NCI-H2196 (cell line): ENCODE measurements around the gene KRTAP12-4.
"Not testable (repeated sequence)": the region's sequence is repeated elsewhere in the genome, so short reads cannot be mapped to it uniquely, and the experiment has no call there.

Experiments used
- DNase-seq: peaks from one replicate; lab custom pipeline; 2025; ENCODE audit not compliant: unreplicated experiment; lab: John Stamatoyannopoulos, UW

KRTAP12-4 gene

DNA sequence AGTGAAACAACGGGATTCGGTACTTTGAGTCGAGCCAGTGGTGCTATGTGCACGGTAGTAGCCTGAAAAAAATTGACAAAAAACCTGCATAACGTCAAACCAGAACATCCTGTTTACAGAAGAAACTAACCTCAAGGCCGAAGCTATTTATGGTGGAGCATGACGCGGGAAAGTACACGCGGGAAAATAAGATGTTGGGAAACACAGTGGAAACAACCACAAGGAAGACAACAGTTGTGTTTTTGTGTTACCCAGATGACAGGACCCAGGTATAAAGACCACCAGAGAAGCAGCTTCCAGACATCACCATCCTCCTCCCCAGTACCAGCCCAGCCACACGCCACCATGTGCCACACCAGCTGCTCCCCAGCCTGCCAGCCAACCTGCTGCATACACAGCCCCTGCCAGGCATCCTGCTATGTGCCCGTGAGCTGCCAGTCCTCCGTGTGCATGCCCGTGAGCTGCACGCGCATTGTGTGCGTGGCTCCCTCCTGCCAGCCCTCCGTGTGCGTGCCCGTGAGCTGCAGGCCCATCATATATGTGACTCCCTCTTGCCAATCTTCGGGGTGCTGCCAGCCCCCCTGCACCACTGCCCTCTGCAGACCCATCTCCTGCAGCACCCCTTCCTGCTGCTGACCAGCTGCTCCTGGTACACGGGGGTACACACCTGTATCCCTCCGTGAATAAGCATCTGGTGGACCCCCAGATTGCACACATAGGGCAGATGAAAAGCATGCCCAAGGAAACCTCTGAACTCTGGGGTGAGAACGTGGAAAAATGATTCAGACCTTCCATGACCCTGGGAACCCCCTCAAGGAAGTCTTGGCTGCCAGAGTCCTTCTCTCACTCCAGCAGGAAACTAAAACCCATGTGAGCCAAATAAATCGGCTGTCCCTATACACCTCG lies 3.4 kb upstream of the KRTAP12-4 start, which contains the start of gene KRTAP12-3:
KRTAP12-3 (plus strand) TSS at position 298 of the 906 bp plus-strand sequence; CDS start at position 346, 48 bp downstream.
- DNase-seq, result no peak

DNA sequence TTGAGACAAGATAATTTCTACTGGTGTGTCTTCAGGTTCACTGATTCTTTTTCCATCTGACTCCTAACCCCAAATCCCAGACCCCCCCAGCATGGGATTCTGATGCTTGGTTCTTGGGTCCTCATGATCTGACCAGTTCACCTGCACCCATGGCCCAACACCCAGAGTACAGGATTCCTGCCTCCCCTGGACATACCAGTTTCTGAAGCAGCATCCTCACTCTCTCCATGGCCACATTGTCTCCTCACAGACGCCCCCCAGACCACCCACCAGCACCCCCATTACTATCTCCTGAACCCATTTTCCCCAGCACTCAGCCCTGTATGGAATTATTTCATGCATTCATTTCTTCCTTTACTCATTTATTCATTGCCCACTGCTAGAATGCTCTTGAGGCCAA lies 2.4 kb upstream of the KRTAP12-4 start:
- no peak for DNase-seq

DNA sequence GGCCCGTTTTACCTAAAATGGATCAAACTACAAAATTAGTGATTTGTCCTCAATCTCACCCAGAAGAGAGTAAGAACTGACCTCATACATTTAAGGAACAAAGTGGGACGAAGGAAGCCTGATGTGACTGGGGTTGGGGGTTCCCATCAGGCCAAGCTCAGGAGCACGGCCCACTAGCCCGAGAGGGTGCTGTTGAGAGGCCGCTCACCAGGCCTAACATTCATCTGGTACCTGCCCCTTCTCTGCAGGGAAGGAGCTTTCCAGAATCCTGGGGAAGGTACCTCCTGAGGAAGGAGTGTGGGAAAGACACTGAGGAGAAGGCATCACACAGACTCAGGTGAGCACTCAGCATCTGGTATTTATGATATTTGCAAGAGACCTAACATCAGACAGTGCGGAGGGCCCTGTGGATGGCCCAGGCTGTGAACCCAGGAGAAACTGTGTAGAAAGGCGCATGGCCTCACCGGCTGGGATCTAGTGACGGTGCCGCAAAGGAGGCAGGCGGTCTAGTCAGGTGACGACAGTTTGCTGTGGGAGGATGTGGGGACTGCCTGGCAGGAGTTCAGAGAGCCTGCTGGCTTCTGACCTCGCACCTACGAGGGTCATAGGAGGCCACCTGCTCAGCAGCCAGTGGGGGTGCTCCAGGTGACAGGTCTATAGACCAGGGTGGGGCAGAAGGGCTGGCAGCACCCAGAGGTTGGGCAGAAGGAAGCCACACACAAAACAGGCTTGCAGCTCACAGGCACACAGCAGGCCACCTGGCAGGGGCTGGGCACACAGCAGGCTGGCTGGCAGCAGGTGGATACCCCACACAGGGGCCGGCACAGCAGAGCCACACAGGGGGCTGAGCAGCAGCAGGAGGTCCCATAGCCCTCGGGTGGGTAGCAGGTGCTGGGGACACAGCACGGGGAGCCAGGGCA lies 543 bp downstream of the KRTAP12-4 start:
- DNase-seq, result peak; percentile 71

DNA sequence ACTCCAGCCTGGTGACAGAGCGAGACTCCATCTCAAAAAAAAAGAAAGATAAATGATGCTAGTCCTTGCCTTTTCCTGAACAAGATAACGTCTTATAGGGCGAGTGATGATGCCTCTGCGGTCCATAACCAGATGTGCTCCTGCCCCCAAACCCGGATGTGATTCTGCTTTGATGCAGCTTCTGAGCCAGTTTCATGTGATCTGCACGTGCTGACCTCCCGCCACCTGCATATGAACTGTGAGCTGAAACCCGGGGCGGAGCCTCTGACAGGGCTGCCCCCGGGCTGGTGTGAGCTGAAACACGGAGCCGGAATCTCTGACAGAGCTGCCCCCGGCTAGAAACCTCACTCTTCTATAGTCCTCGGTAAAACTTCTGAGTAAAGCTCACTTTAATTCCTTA lies 1.3 kb downstream of the KRTAP12-4 start:
- peak; percentile 28 for DNase-seq

DNA sequence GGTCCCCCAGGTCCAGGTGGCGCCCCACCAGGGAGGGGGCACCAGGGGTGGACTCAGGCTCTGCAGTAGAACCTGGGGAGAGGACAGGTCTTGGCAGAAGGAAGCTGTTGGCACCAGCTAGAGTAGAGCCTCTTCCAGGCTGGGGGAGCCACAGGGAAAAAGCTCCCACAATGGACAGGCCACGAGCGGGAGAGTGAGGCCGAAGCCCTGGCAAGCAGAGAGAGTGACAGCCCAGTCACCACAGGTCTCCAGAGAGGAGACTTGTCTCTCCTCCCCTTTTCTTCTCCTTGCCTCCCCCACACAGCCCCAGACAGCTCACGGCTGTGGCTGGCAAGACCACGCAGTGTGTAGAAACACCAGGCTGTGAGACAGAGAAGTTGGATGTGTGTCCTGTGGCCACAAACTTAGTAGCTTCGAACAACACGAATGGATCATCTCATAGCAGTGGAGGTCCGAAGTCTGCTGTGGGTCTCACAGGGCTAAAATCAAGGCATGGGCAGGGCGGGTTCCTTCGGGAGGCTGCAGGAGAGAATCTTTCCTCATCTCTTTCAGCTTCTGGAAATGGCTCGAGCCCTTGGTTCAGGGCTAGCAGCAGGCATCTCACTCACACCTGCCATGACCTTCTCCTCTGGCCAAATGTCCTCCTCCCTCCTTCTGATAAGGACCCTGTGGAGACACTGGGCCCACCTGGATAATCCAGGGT lies 3.3 kb downstream of the KRTAP12-4 start:
- no peak for DNase-seq

DNA sequence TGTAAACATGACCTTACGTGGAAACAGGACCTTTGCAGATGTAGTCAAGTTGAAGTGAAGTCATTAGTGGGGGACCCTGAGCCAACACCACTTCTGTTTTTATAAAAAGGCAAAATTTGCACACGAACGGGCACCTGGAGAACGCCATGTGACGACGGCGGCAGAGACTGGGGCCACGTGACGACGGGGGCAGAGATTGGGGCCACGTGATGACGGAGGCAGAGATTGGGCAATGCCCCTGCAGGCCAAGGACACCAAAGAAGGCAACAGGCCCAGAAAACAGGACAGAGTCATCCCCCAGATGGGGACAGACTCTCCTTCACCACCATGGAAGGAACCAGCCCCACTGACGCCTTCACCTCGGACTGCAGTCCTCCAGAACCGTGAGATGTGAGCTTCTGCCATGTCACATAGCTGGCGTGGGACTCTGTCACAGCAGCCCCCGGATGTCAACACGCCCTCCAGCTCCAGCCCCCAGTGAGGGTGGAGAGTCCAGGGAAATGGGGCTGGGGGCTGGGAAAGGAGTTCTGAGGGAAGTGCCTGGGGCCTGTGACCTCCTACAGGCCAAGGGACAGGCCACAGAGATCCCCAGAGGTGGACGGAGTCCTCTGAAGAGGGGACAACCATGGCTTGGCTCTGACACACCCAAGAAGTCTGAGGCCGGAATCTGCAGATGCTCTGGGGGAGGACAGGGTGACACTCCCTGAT lies 4.0 kb downstream of the KRTAP12-4 start:
- no peak for DNase-seq

DNA sequence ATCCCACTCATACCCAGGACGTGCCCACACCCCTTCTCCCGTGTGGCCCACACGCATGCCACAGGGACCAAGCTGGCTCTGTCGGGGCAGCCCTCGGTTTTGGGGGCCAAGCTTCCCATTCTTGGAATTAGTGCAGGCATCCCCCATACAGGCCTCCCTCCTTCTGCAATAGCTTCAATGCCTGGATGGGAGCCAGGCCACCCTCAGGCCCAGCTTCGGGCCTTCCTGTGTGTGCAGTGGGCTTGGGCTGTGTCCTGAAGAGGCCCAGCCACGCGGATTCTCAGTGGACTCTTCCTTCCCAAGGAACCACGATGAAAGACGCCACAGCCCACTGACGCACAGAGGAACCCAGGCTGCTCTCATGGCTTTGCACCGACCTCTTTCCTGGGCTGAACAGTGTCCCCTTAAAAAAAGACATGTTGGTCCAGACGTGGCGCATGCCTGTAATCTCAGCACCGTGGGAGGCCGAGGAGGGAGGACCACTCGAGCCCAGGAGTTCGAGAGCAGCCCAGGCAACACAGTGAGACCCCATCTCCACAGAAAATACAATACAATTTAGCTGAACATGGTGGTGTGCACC lies 4.8 kb downstream of the KRTAP12-4 start:
- DNase-seq, result no peak

DNA sequence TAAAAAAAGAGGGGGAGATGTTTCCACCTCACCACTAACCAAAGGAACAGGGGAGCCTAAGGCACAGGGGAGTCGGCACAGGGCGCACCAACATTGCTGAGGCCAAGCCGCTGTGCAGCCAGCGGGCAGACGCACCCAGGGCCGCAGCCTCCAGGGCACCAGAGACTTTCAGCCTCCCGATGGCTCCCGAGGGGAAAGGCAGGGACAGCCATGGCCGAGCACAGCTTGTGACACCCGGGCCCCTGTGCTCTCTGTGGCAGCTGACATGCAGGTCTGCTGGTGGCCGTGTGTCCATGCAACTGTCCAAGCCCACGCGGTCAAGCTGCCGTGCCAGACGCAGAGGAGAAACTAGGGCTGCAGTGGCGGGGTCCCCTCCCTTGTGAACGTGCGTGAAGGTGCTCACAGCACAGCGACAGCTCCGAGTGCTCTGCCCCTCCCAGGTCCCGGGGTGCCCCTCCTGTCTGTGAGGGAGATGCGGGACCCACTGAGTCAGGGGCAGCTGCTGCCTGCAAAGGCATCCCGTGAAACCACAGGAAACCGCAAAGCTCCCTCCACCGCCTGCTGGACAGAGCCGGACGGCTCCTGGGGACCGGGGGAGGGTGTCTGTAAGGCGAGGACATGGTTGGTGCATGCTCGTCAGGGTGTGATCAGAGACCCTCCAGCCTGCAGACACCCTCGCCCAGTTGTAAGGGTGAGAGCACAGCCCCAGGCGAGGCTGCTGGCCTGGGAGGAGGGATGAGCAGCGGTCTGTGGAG lies 5.7 kb downstream of the KRTAP12-4 start:
- DNase-seq, result no peak

DNA sequence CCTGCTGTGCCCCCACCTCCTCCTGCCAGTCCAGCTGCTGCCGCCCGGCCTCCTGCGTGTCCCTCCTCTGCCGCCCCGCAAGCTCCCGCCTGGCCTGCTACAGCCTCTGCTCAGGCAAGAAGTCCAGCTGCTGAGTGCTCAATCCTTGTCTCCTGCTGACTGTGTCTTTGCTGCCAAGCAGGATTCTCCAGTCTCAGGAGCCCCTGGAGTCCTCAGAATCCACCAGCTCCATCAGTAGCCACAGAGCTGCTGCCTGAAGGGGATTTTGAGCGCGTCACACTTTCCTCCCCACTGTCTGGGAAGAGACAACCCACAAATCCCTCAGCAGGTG lies 7.3 kb downstream of the KRTAP12-4 start:
- peak; percentile 18 for DNase-seq

DNA sequence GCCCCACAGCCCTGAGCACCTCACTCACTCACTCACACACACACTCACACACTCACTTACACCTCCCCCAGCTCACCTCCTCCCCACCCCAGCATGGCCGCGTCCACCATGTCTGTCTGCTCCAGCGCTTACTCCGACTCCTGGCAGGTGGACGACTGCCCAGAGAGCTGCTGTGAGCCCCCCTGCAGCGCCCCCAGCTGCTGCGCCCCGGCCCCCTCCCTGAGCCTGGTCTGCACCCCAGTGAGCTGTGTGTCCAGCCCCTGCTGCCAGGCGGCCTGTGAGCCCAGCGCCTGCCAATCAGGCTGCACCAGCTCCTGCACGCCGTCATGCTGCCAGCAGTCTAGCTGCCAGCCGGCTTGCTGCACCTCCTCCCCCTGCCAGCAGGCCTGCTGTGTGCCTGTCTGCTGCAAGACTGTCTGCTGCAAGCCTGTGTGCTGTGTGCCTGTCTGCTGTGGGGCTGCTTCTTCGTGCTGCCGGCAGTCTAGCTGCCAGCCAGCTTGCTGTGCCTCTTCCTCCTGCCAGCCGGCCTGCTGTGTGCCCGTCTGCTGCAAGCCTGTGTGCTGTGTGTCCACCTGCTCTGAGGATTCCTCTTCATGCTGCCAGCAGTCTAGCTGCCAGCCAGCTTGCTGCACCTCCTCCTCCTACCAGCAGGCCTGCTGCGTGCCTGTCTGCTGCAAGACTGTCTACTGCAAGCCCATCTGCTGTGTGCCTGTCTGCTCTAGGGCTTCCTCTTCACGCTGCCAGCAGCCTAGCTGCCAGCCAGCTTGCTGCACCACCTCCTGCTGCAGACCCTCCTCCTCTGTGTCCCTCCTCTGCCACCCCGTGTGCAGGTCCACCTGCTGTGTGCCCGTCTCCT lies 7.9 kb downstream of the KRTAP12-4 start, which contains the start of gene KRTAP10-11:
KRTAP10-11 (plus strand) TSS at position 49 of the 856 bp plus-strand sequence; CDS start at position 94, 45 bp downstream.
- DNase-seq, result not testable (repeated sequence)

DNA sequence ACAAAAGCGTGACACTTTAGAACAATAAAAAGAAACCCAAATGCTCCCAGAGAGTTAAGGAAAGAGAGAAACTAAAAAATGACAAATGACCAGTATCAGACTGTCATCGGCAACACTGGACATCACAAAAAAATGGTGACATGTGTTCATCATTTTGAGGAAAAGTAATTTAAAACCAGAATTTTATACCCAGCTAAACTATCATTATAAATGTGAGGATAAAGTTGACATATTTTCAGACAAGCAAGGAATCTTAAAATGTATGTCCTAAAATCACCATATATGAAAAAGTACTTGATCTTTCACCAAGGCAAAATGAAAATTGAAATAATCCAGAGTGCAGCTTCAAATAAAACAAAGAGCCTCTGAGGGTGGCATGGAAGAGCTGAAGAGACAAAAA lies 9.6 kb downstream of the KRTAP12-4 start:
- no peak for DNase-seq

DNA sequence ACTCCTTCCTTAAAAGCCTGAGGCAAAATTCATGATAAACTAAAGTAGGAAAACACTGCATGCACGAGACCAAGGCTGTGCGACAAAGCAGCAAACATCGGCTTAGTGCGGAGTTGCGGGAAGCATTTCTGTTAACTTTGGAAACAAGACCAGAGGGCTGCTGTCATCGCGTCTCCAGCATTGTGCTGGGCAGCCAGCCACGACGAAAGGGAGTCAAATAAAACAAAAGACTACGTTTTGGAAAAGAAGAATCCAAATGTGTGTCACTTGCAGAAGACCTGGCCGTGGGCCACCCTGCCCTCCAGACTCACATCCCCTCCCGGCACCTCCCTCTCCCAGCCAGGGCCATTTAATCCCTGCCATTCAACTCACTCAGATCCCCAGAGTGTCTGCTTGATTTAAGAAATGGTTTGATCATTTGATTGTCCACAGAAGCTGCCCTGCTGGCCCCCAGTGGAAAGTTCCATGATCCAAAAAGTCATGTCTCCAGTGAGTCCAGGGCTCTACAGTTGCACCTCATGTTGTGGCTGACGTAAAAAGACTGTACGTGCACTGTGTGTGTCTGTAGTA lies 10.6 kb downstream of the KRTAP12-4 start:
- DNase-seq, result no peak

DNA sequence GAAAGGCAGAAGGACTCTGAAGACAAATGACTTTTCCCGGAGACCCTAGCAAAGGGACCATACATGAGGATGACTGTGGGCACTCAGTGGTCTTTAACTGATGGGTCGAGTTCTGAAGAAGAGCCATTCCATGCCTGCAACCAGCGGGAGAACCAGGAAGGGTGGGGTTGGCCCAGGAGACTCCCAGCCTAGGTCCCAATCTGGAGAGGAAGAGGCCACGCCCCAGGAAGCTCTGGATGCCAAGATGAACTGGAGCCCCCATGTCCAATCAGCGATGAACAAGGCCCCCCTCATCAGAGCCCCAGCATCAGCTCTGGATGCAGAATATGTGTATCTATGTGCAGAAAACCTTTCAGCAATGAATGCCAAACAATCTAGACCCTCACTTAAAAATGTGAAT lies 13.7 kb downstream of the KRTAP12-4 start:
- DNase-seq, result no peak

DNA sequence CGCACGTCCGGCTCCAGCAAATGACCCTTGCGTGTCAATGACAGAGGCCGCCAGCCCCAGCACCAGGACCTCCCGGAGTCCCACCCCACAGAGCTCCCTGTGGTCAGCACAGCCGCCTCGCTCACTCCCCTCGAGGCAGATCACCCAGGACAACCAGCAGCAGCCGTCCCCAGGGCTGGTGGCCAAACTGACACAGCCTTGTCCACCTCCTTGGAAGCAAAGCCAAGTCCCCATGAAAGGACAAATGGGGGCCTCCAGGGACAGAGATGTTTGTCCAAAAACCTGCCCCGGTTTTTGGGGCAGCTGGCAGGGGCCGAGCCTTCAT lies 15.2 kb downstream of the KRTAP12-4 start:
- DNase-seq, result no peak

DNA sequence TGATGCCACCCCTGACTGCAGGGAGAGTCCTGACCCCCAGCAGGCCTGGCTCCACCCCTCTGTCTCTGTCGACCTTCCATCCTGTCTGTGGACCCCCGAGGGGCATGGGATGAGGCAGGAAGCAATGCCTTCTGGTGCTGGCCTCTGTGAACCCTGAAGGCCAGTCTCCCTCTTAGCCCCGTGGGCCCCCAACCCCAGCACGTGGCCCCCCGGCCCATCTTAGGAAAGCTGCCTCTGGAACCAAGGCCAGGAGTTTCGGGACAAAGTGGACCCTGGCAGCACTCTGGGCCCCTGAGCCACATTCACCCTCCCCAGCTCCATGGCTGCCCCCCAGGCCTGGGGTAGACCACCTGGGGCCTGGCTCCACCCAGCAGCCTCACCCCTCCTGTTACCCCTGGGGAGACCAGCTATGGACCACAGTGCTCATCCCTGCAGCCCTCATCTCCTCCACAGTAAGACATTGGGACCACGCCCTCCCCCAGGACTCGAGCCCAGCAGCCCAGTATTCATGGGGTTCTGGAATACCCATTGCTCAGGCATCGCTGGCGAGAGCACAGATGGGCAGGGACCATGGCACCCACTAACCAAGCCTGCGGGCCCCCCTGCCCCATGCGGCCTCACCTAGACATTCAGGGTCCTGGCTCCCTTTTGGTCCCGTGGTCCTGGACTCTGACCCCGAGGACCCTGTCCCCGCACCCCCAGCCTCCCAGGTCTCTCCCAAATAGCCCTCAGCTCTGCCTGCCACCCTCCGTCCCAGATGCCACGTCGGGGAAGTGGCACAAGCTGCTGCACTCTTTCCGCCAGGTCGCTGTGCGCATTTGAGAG lies 15.7 kb downstream of the KRTAP12-4 start:
- DNase-seq, result not testable (repeated sequence)

DNA sequence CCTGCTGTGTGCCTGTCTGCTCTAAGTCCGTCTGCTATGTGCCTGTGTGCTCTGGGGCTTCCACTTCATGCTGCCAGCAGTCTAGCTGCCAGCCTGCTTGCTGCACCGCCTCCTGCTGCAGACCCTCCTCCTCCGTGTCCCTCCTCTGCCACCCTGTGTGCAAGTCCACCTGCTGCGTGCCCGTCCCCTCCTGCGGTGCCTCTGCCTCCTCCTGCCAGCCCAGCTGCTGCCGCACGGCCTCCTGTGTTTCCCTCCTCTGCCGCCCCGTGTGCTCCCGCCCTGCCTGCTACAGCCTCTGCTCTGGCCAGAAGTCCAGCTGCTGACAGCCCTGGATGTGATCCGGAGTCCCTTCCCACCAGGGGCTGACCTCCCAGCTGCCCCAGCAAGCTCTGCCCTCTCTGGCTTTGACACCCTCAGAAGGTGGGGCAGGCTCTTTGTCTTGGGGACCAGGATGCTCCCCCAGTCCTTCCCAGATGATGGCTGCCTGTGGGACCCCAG lies 16.6 kb downstream of the KRTAP12-4 start:
- not testable (repeated sequence) for DNase-seq
